ENCODE data around the gene GAB2.

Gene GAB2

GRCh38 chr11:78208257-78209165 is 209.1 kb downstream of the GAB2 start:
- Histone ChIP-seq H2AFZ (ENCODE audit: low read depth, low read length) (no peak overlapping the region), H3K27ac (ENCODE audit: low read length) (0 out of 2 replicates have a peak overlapping the region, but pooled peaks have one; percentile 25), H3K9ac (ENCODE audit: low read depth, low read length) (no peak overlapping the region), H3K4me3 (ENCODE audit: low read depth in 1 of 2, low read length in 2 of 2) (no peak overlapping the region), H3K36me3 (ENCODE audit: insufficient read depth, low read length) (peaks cover 33% of the 10 kb centered on the region), H3K9me3 (ENCODE audit: insufficient read depth, low read length, severe bottlenecking) (no peaks in the 10 kb centered on the region), H3K79me2 (ENCODE audit: insufficient read depth, low read length) (no peaks in the 10 kb centered on the region), H4K20me1 (ENCODE audit: insufficient read depth, low read length) (0 out of 2 replicates have a peak, but pooled peaks cover 4% of the 10 kb centered on the region), H3K4me1 (ENCODE audit: insufficient read depth, low read length) (peaks cover 9% of the 10 kb centered on the region), H3K27me3 (ENCODE audit: insufficient read depth, low read length, poor library complexity) (no peaks in the 10 kb centered on the region), H3K4me2 (ENCODE audit: insufficient read depth, low read length) (no peak overlapping the region)
- TF ChIP-seq, protein P1, sequence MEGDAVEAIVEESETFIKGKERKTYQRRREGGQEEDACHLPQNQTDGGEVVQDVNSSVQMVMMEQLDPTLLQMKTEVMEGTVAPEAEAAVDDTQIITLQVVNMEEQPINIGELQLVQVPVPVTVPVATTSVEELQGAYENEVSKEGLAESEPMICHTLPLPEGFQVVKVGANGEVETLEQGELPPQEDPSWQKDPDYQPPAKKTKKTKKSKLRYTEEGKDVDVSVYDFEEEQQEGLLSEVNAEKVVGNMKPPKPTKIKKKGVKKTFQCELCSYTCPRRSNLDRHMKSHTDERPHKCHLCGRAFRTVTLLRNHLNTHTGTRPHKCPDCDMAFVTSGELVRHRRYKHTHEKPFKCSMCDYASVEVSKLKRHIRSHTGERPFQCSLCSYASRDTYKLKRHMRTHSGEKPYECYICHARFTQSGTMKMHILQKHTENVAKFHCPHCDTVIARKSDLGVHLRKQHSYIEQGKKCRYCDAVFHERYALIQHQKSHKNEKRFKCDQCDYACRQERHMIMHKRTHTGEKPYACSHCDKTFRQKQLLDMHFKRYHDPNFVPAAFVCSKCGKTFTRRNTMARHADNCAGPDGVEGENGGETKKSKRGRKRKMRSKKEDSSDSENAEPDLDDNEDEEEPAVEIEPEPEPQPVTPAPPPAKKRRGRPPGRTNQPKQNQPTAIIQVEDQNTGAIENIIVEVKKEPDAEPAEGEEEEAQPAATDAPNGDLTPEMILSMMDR (IDR thresholded peaks at IDR 0.05; ENCODE audit: borderline replicate concordance, extremely low read depth, low read length, poor library complexity, severe bottlenecking) = no peak
- no peak for TF ChIP-seq EZH2 (IDR thresholded peaks at IDR 0.05; ENCODE audit: borderline replicate concordance, low read depth, low read length, severe bottlenecking)
- peak; percentile 2; the same call in 1 of the 3 replicates for ATAC-seq (ENCODE audit: insufficient read depth, low read depth)
- no peak for DNase-seq

GRCh38 chr11:78207532-78208256 is 209.9 kb downstream of the GAB2 start:
- Histone ChIP-seq H2AFZ (ENCODE audit: low read depth, low read length) (no peak overlapping the region), H3K27ac (ENCODE audit: low read length) (0 out of 2 replicates have a peak overlapping the region, but pooled peaks have one; percentile 25), H3K79me2 (ENCODE audit: insufficient read depth, low read length) (no peaks in the 10 kb centered on the region), H3K27me3 (ENCODE audit: insufficient read depth, low read length, poor library complexity) (no peaks in the 10 kb centered on the region), H3K4me3 (ENCODE audit: low read depth in 1 of 2, low read length in 2 of 2) (no peak overlapping the region), H3K4me2 (ENCODE audit: insufficient read depth, low read length) (no peak overlapping the region), H3K9me3 (ENCODE audit: insufficient read depth, low read length, severe bottlenecking) (no peaks in the 10 kb centered on the region), H3K9ac (ENCODE audit: low read depth, low read length) (no peak overlapping the region), H3K4me1 (ENCODE audit: insufficient read depth, low read length) (peaks cover 17% of the 10 kb centered on the region), H3K36me3 (ENCODE audit: insufficient read depth, low read length) (peaks cover 25% of the 10 kb centered on the region), H4K20me1 (ENCODE audit: insufficient read depth, low read length) (no peaks in the 10 kb centered on the region)
- TF ChIP-seq, protein P1 (IDR thresholded peaks at IDR 0.05; ENCODE audit: borderline replicate concordance, extremely low read depth, low read length, poor library complexity, severe bottlenecking) = no peak
- no peak for TF ChIP-seq EZH2 (IDR thresholded peaks at IDR 0.05; ENCODE audit: borderline replicate concordance, low read depth, low read length, severe bottlenecking)
- DNase-seq = no peak
- ATAC-seq (ENCODE audit: insufficient read depth, low read depth) = no peak

DNA sequence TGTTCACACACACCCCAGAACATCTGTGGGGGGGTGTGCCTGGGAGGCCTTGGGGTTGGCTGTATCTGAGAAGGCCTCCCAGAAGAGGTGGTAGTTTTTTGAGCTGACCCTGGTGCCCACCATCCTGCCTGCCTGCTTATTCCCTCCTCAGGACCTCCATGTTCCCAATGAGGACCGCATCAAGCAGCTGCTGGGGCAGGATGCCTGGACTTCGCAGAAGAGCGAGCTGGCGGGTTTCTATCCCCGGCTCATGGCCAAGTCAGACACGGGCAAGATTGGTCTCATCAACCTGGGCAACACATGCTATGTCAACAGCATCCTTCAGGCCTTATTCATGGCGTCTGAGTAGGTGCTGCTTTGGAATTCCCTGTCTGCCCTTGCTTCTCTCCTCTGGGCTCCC is 211.9 kb downstream of the GAB2 start:
- Histone ChIP-seq H3K36me3 (ENCODE audit: insufficient read depth, low read length) (peaks cover 29% of the 10 kb centered on the region), H3K27ac (ENCODE audit: low read length) (no peak overlapping the region), H3K27me3 (ENCODE audit: insufficient read depth, low read length, poor library complexity) (no peaks in the 10 kb centered on the region), H3K4me1 (ENCODE audit: insufficient read depth, low read length) (peaks cover 37% of the 10 kb centered on the region), H3K4me3 (ENCODE audit: low read depth in 1 of 2, low read length in 2 of 2) (no peak overlapping the region), H3K79me2 (ENCODE audit: insufficient read depth, low read length) (no peaks in the 10 kb centered on the region), H3K4me2 (ENCODE audit: insufficient read depth, low read length) (no peak overlapping the region), H3K9me3 (ENCODE audit: insufficient read depth, low read length, severe bottlenecking) (no peaks in the 10 kb centered on the region), H4K20me1 (ENCODE audit: insufficient read depth, low read length) (no peaks in the 10 kb centered on the region), H3K9ac (ENCODE audit: low read depth, low read length) (no peak overlapping the region), H2AFZ (ENCODE audit: low read depth, low read length) (no peak overlapping the region)
- no peak for ATAC-seq (ENCODE audit: insufficient read depth, low read depth)
- no peak for DNase-seq
- no peak for TF ChIP-seq EZH2 (IDR thresholded peaks at IDR 0.05; ENCODE audit: borderline replicate concordance, low read depth, low read length, severe bottlenecking)
- TF ChIP-seq, protein P1 (IDR thresholded peaks at IDR 0.05; ENCODE audit: borderline replicate concordance, extremely low read depth, low read length, poor library complexity, severe bottlenecking) = no peak

Measured in DND-41 (cell line).